ENCODE results near the gene UXS1.
A peak's percentile ranks its signal among the peaks of the same experiment; 100 is the strongest.

The UXS1 gene

DNA sequence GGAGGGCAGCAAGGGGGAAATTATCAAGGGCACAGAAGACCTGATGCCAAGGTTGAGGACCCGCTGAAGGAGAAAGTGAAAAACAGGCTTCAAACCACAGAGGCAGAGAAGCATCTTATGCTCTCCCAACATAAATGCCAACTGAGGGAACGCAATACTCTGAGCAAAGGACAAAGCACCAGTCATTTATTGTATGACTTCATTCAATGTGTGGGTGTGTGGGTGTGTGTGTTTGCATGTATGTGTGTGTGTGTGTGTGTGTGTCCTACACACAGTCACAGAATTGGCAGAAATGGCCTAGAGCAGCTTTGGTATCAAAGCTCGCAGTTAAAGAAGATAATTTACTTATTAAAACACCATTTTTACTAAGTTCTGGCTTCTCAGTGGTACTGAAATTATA lies 51.4 kb downstream of the UXS1 start:
- DNase-seq (no peak), ATAC-seq (ENCODE audit: insufficient read depth, low read depth) (no peak)
- Histone ChIP-seq H3K4me2 (ENCODE audit: insufficient read depth, low read length) (no peak overlapping the region), H3K9me3 (ENCODE audit: insufficient read depth, low read length, severe bottlenecking) (no peaks in the 10 kb centered on the region), H3K79me2 (ENCODE audit: insufficient read depth, low read length) (peaks cover 84% of the 10 kb centered on the region), H2AFZ (ENCODE audit: low read depth, low read length) (no peak overlapping the region), H4K20me1 (ENCODE audit: insufficient read depth, low read length) (peaks cover 16% of the 10 kb centered on the region; the same call in 1 of the 2 replicates), H3K4me3 (ENCODE audit: low read depth in 1 of 2, low read length in 2 of 2) (no peak overlapping the region), H3K4me1 (ENCODE audit: insufficient read depth, low read length) (peaks cover 13% of the 10 kb centered on the region), H3K36me3 (ENCODE audit: insufficient read depth, low read length) (peaks cover 75% of the 10 kb centered on the region), H3K27ac (ENCODE audit: low read length) (no peak overlapping the region), H3K9ac (ENCODE audit: low read depth, low read length) (no peak overlapping the region), H3K27me3 (ENCODE audit: insufficient read depth, low read length, poor library complexity) (no peaks in the 10 kb centered on the region)
- no peak for TF ChIP-seq EZH2 (IDR thresholded peaks at IDR 0.05; ENCODE audit: borderline replicate concordance, low read depth, low read length, severe bottlenecking)
- TF ChIP-seq, protein P1, sequence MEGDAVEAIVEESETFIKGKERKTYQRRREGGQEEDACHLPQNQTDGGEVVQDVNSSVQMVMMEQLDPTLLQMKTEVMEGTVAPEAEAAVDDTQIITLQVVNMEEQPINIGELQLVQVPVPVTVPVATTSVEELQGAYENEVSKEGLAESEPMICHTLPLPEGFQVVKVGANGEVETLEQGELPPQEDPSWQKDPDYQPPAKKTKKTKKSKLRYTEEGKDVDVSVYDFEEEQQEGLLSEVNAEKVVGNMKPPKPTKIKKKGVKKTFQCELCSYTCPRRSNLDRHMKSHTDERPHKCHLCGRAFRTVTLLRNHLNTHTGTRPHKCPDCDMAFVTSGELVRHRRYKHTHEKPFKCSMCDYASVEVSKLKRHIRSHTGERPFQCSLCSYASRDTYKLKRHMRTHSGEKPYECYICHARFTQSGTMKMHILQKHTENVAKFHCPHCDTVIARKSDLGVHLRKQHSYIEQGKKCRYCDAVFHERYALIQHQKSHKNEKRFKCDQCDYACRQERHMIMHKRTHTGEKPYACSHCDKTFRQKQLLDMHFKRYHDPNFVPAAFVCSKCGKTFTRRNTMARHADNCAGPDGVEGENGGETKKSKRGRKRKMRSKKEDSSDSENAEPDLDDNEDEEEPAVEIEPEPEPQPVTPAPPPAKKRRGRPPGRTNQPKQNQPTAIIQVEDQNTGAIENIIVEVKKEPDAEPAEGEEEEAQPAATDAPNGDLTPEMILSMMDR (IDR thresholded peaks at IDR 0.05; ENCODE audit: borderline replicate concordance, extremely low read depth, low read length, poor library complexity, severe bottlenecking) = no peak

DNA sequence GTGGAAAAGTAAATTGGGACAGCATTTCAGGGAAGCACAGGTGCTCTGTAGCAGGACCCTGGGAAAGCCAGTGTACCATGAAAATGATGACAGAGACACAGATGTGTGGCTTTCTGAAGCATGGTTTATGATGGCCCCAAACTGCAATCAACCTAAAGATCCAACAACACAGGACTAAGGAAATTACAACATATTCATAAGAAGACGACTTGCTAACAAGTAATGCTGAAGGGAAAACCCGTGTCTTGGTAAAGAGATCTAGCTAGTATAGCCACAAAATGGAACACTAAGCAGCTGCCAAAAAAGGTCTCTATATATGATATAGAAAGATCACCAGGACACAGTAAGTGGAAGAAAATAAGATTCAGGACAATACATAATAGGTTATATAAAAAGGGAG lies 53.2 kb downstream of the UXS1 start:
- Histone ChIP-seq H3K79me2 (ENCODE audit: insufficient read depth, low read length) (peaks cover 81% of the 10 kb centered on the region), H3K27ac (ENCODE audit: low read length) (peak overlapping the region; percentile 35; the same call in 1 of the 2 replicates), H3K9ac (ENCODE audit: low read depth, low read length) (no peak overlapping the region), H3K36me3 (ENCODE audit: insufficient read depth, low read length) (peaks cover 79% of the 10 kb centered on the region), H3K9me3 (ENCODE audit: insufficient read depth, low read length, severe bottlenecking) (peaks cover 4% of the 10 kb centered on the region), H4K20me1 (ENCODE audit: insufficient read depth, low read length) (peaks cover 19% of the 10 kb centered on the region; the same call in 1 of the 2 replicates), H3K4me3 (ENCODE audit: low read depth in 1 of 2, low read length in 2 of 2) (no peak overlapping the region), H3K4me2 (ENCODE audit: insufficient read depth, low read length) (no peak overlapping the region), H3K27me3 (ENCODE audit: insufficient read depth, low read length, poor library complexity) (no peaks in the 10 kb centered on the region), H3K4me1 (ENCODE audit: insufficient read depth, low read length) (peaks cover 13% of the 10 kb centered on the region), H2AFZ (ENCODE audit: low read depth, low read length) (no peak overlapping the region)
- ATAC-seq (ENCODE audit: insufficient read depth, low read depth) (no peak), DNase-seq (no peak)
- TF ChIP-seq EZH2 (IDR thresholded peaks at IDR 0.05; ENCODE audit: borderline replicate concordance, low read depth, low read length, severe bottlenecking) = no peak
- TF ChIP-seq, protein P1 (IDR thresholded peaks at IDR 0.05; ENCODE audit: borderline replicate concordance, extremely low read depth, low read length, poor library complexity, severe bottlenecking) = no peak

DNA sequence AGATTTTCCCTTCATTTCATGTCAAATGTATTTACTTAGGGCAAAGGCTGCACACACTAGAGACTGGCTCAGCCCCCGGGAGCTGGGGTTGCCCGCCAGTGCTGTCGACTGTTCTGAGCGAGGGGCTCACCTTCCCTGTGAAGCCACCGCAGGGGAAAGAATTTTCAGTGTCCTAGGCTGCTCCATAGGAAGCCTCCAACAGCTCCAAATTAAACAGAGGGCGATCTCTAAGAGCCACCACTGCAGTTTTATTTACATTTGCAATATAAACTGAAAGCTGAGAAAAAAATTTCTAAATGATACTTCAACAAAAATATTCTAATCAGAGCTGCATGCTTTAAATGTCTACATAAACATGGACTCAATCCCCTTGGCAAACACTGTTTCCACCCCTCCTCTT lies 54.0 kb downstream of the UXS1 start:
- Histone ChIP-seq H2AFZ (ENCODE audit: low read depth, low read length) (no peak overlapping the region), H3K9me3 (ENCODE audit: insufficient read depth, low read length, severe bottlenecking) (peaks cover 4% of the 10 kb centered on the region), H3K9ac (ENCODE audit: low read depth, low read length) (no peak overlapping the region), H3K36me3 (ENCODE audit: insufficient read depth, low read length) (peaks cover 73% of the 10 kb centered on the region), H3K27ac (ENCODE audit: low read length) (peak overlapping the region; percentile 25), H3K4me1 (ENCODE audit: insufficient read depth, low read length) (peaks cover 13% of the 10 kb centered on the region), H3K4me3 (ENCODE audit: low read depth in 1 of 2, low read length in 2 of 2) (no peak overlapping the region), H4K20me1 (ENCODE audit: insufficient read depth, low read length) (peaks cover 17% of the 10 kb centered on the region; the same call in 1 of the 2 replicates), H3K27me3 (ENCODE audit: insufficient read depth, low read length, poor library complexity) (no peaks in the 10 kb centered on the region), H3K4me2 (ENCODE audit: insufficient read depth, low read length) (no peak overlapping the region), H3K79me2 (ENCODE audit: insufficient read depth, low read length) (peaks cover 75% of the 10 kb centered on the region)
- TF ChIP-seq EZH2 (IDR thresholded peaks at IDR 0.05; ENCODE audit: borderline replicate concordance, low read depth, low read length, severe bottlenecking) = no peak
- TF ChIP-seq, protein P1 (IDR thresholded peaks at IDR 0.05; ENCODE audit: borderline replicate concordance, extremely low read depth, low read length, poor library complexity, severe bottlenecking) = no peak
- DNase-seq (no peak), ATAC-seq (ENCODE audit: insufficient read depth, low read depth) (no peak)

Measured in DND-41 (cell line).